Kidney capillary endothelial cell (primary cell): Measurements from ENCODE around the gene PTH2.
"Not testable (repeated sequence)": the region's sequence is repeated elsewhere in the genome, so short reads cannot be mapped to it uniquely, and the experiment has no call there.

Experiments
- DNase-seq: peaks from one replicate; pipeline ENCODE4 v3.0.0-alpha.2; 2018; ENCODE audit warnings: low spot score

The PTH2 gene

DNA sequence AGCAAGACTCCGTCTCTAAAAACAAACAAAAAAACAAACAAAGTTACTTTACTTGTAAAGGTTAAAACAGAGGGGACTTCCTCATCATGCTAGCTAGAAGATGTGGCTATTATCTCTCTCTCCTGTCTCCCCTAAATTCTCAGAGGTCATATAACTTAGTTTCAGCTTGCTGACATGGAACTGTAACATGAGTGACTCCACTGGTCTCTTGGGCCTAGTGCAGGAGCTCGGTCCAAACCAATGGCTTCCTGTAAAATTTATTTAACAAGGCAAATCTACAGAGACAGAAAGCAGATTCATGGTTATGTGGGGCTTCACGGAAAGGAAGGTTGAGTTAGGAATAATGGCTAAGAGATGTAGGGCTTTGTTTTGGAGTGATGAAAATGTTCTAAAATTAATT is 44.7 kb downstream of the PTH2 start:
- DNase-seq = no peak

- DNase-seq = no peak
Measured at GRCh38 chr19:49374665-49375434, 48.4 kb downstream of the PTH2 start.

GRCh38 chr19:49373174-49373573 is 50.1 kb downstream of the PTH2 start:
- not testable (repeated sequence) for DNase-seq
